Trophoblast cell (in vitro differentiated cells and primary cell): ENCODE results near the gene TTC36.
A peak's percentile ranks its signal among the peaks of the same experiment; 100 is the strongest.
"Not testable (repeated sequence)": the region's sequence is repeated elsewhere in the genome, so short reads cannot be mapped to it uniquely, and the experiment has no call there.

Experiments used
- DNase-seq, 2 donors: peaks; one replicate each; pipeline ENCODE4 v3.0.0-alpha.2; 2016
- H2AFZ ChIP-seq: 2 replicates; pipeline ENCODE4 v1.6.1; 2013; ENCODE audit warnings: low read length, moderate library complexity, mild to moderate bottlenecking; ENCODE audit not compliant: insufficient read depth, poor library complexity
- H2AK5ac ChIP-seq: 2 replicates; pipeline ENCODE4 v1.6.1; 2013; ENCODE audit warnings: mild to moderate bottlenecking, low read length
- H2BK120ac ChIP-seq: 2 replicates; pipeline ENCODE4 v1.6.1; 2013; ENCODE audit warnings: low read length, mild to moderate bottlenecking, moderate library complexity; ENCODE audit not compliant: insufficient read depth, poor library complexity
- H2BK12ac ChIP-seq: 2 replicates; pipeline ENCODE4 v1.6.1; 2013; ENCODE audit warnings: mild to moderate bottlenecking, low read length, moderate library complexity
- H2BK5ac ChIP-seq: 2 replicates; pipeline ENCODE4 v1.6.1; 2013; ENCODE audit warnings: low read length, low read depth, moderate library complexity, mild to moderate bottlenecking; ENCODE audit not compliant: poor library complexity
- H3K14ac ChIP-seq: 2 replicates; pipeline ENCODE4 v1.6.1; 2013; ENCODE audit warnings: mild to moderate bottlenecking, low read length
- H3K18ac ChIP-seq: 2 replicates; pipeline ENCODE4 v1.6.1; 2013; ENCODE audit warnings: mild to moderate bottlenecking, low read length
- H3K23ac ChIP-seq: 2 replicates; pipeline ENCODE4 v1.6.1; 2013; ENCODE audit warnings: low read length
- H3K27ac ChIP-seq: 2 replicates; pipeline ENCODE4 v1.5.1; 2013; ENCODE audit warnings: low read depth, mild to moderate bottlenecking, inconsistent platforms, low read length, moderate library complexity
- H3K27me3 ChIP-seq: 2 replicates; pipeline ENCODE4 v1.6.1; 2013; ENCODE audit warnings: inconsistent platforms, mild to moderate bottlenecking, low read length, moderate library complexity; ENCODE audit not compliant: insufficient read depth
- H3K36me3 ChIP-seq, 2 experiments: 1 replicate in 1 of 2; 2 replicates in 1 of 2; pipeline ENCODE4 v1.6.1; 2013; ENCODE audit warnings: low read length in 2 of 2, mild to moderate bottlenecking in 2 of 2, moderate library complexity in 1 of 2; ENCODE audit not compliant: insufficient read depth in 2 of 2, control insufficient read depth in 1 of 2
- H3K4ac ChIP-seq: 2 replicates; pipeline ENCODE4 v1.6.1; 2013; ENCODE audit warnings: low read depth, mild to moderate bottlenecking, low read length, moderate library complexity
- H3K4me1 ChIP-seq, 2 experiments: 1 replicate in 1 of 2; 2 replicates in 1 of 2; pipeline ENCODE4 v1.6.1; 2013; ENCODE audit warnings: low read length in 2 of 2, mild to moderate bottlenecking in 2 of 2, moderate library complexity in 1 of 2; ENCODE audit not compliant: insufficient read depth in 2 of 2, control insufficient read depth in 1 of 2
- H3K4me2 ChIP-seq: 2 replicates; pipeline ENCODE4 v1.6.1; 2013; ENCODE audit warnings: inconsistent platforms, mild to moderate bottlenecking, low read length, moderate library complexity
- H3K4me3 ChIP-seq: 2 replicates; pipeline ENCODE4 v1.5.1; 2013; ENCODE audit warnings: mild to moderate bottlenecking, low read depth, low read length, inconsistent platforms
- H3K79me1 ChIP-seq: one replicate; pipeline ENCODE4 v1.6.1; 2013; ENCODE audit warnings: low read length
- H3K79me2 ChIP-seq: 2 replicates; pipeline ENCODE4 v1.6.1; 2013; ENCODE audit warnings: low read length, mild to moderate bottlenecking; ENCODE audit not compliant: control insufficient read depth, insufficient read depth, poor library complexity
- H3K9ac ChIP-seq: 2 replicates; pipeline ENCODE4 v1.6.1; 2013; ENCODE audit warnings: mild to moderate bottlenecking, low read length
- H3K9me3 ChIP-seq: 2 replicates; pipeline ENCODE4 v1.6.1; 2013; ENCODE audit warnings: low read depth, mild to moderate bottlenecking, control low read depth, inconsistent platforms, low read length; ENCODE audit not compliant: insufficient read depth
- H4K12ac ChIP-seq: 2 replicates; pipeline ENCODE4 v1.6.1; 2013; ENCODE audit warnings: low read depth, mild to moderate bottlenecking, low read length, moderate library complexity
- H4K8ac ChIP-seq: 2 replicates; pipeline ENCODE4 v1.6.1; 2013; ENCODE audit warnings: low read depth, mild to moderate bottlenecking, low read length, moderate library complexity
- H4K91ac ChIP-seq: one replicate; pipeline ENCODE4 v1.6.1; 2013; ENCODE audit warnings: low read depth, mild to moderate bottlenecking, low read length, moderate library complexity

Gene TTC36

GRCh38 chr11:118577995-118578394, 50.7 kb downstream of the TTC36 start:
- Histone ChIP-seq H3K36me3 (peaks cover 25 to 27% of the 10 kb centered on the region in 2 experiments), H3K79me2 (peaks cover 11% of the 10 kb centered on the region), H3K4ac (peak overlapping the region; percentile 52)
- not testable (repeated sequence) for H3K4me3 ChIP-seq, H3K27me3 ChIP-seq, H3K79me1 ChIP-seq, H2AFZ ChIP-seq, H2BK12ac ChIP-seq, H3K4me1 ChIP-seq, H3K9ac ChIP-seq, H2BK120ac ChIP-seq, H4K12ac ChIP-seq, H3K27ac ChIP-seq, H3K18ac ChIP-seq, H2AK5ac ChIP-seq, H3K4me2 ChIP-seq, H3K23ac ChIP-seq, H4K8ac ChIP-seq, H3K9me3 ChIP-seq, H2BK5ac ChIP-seq, H3K14ac ChIP-seq, H4K91ac ChIP-seq, DNase-seq
